Right lobe of liver (tissue), 6 donors: ENCODE data around the gene SCARF2. TPM values are rescaled to one million over a fixed set of nuclear protein-coding genes. Genes with fewer than 3 reads are reported as not detected.

ENCODE experiments used
- ATAC-seq, 4 donors: fragments of 200-7000 bp; cut with Tn5 transposase; one replicate each; pipeline ENCODE4 v1.9.1; 2020; ENCODE audit warnings: mild to moderate bottlenecking in 4 of 4, moderate library complexity in 4 of 4
- DNase-seq, 3 donors: peaks; one replicate each; pipeline ENCODE4 v3.0.0-alpha.2; 2020
- H3K27ac ChIP-seq, 3 donors: fragments of 200-600 bp; one replicate each; pipeline ENCODE4 v1.8.0; 2022
- H3K27me3 ChIP-seq, 2 donors: fragments of 200-600 bp; one replicate each; pipeline ENCODE4 v1.8.0; 2022
- H3K36me3 ChIP-seq, 4 donors: fragments of 200-600 bp; sonication (generic) in 1 of 4; one replicate each; pipeline versions ENCODE4 v1.5.1 to v1.8.0; 2017 to 2022; ENCODE audit warnings: control low read depth in 1 of 4
- H3K4me1 ChIP-seq, 4 donors: fragments of 200-600 bp; sonication (generic) in 1 of 4; one replicate each; pipeline versions ENCODE4 v1.5.1 to v1.8.0; 2017 to 2022; ENCODE audit warnings: control low read depth in 1 of 4
- H3K4me3 ChIP-seq, 3 donors: fragments of 200-600 bp; one replicate each; pipeline ENCODE4 v1.8.0; 2022
- H3K9me3 ChIP-seq, 4 donors: fragments of 200-600 bp; sonication (generic) in 1 of 4; one replicate each; pipeline versions ENCODE4 v1.5.1 to v1.8.0; 2017 to 2022; ENCODE audit warnings: control low read depth in 1 of 4
- POLR2A ChIP-seq: fragments of 450-650 bp; IDR thresholded peaks from one replicate; pipeline ENCODE4 v1.6.1; 2017; ENCODE audit warnings: antibody characterized with exemption, mild to moderate bottlenecking
- WGBS: methylation state at CpG from one replicate; pipeline ENCODE4 v1.1.6; 2018; ENCODE audit warnings: low coverage, low lambda C conversion rate; ENCODE audit not compliant: insufficient coverage; ENCODE audit errors: missing lambda C conversion rate; 5-methylcytosine and 5-hydroxymethylcytosine counted together
- intact Hi-C, 2 donors: fragments of 100-400 bp; cut with DNase I; formaldehyde crosslinking; loops; one replicate each; pipeline versions ENCODE4 v1.11.2 to v1.14.1; 2022
- total RNA-seq, 6 experiments: library from RNA; depleted of rRNA in 2 of 6; stranded (reverse); fragments of >200 nt in 2 of 6; fragmentation: NEBNext Ultra II Directional in 3 of 6; extraction: Animal tissue kit (Norgen Biotek cat#: 25700) in 3 of 6; gene quantifications; one replicate each; pipeline versions ENCODE4 v1.1.0 to v1.2.4, GENCODE V29; 2016 to 2023
- TF ChIP-seq, protein P1 (sequence below), 4 donors: fragments of 200-600 bp in 3 of 4; fragments of 450-650 bp in 1 of 4; IDR thresholded peaks; one replicate each; pipeline versions ENCODE4 v1.5.1 to v1.8.0; 2016 to 2022; ENCODE audit warnings: antibody characterized with exemption in 4 of 4, mild to moderate bottlenecking in 2 of 4
- donor health status: DM: no; HTN: yes; CAD: no.
- donor health status: DM: no; HTN: no; CAD: no.
- donor health status: DM: no; HTN: no; CAD: no.
- donor health status: DM: no; HTN: yes; CAD: no.
- donor health status: DM: no; HTN: yes; CAD: no.

The SCARF2 gene
- total RNA-seq, 6 experiments from 2014 or later = 1.1 to 3.4 (median 1.8) TPM

DNA sequence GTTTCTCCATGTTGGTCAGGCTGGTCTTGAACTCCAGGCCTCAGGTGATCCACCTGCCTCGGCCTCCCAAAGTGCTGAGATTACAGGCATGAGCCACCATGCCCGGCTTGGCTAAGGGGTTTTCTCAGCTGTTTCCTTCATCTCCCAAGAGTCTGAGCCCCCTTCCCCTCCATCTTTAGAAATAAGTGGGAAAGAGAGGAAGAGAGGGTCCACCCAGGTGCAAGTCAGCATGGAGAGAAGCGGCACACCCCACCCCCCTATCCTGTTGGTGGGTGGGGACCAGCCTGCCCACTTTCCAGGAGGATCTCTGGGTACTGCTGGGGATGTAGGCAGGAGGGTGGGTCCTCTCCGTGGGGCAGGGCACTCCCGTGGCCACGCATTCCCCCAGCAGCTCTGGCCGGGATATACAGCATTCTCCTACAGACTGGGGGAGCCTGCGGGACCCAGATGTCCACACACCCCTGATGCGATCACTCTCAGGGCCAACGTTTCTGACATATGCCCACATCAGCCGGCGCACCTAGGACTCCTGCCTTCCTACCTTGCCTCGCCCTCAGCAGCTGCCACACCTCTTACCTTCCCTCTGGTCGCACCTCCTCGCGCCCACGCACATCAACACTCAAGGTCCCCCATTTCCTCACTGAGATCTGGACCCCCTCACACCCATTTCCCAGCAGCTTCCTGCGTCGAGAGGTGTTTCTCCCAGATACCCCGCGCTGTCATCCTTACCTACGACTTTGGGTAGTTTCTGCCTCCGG lies 8.9 kb downstream of the SCARF2 start:
- Histone ChIP-seq H3K27me3 (peaks cover 0 to 6% of the 10 kb centered on the region in 2 donors), H3K4me3 (peak overlapping the region in 1 of 3 donors; percentile 43), H3K36me3 (no peaks in the 10 kb centered on the region), H3K4me1 (peaks cover 0 to 29% (median 0%) of the 10 kb centered on the region in 4 donors), H3K27ac (no peak overlapping the region), H3K9me3 (no peaks in the 10 kb centered on the region)
- TF ChIP-seq POLR2A = no peak
- intact Hi-C loops = no loop called here
- no peak for ATAC-seq
- WGBS = 68% methylated on average over 16 of the region's 23 CpGs
- DNase-seq = no peak

DNA sequence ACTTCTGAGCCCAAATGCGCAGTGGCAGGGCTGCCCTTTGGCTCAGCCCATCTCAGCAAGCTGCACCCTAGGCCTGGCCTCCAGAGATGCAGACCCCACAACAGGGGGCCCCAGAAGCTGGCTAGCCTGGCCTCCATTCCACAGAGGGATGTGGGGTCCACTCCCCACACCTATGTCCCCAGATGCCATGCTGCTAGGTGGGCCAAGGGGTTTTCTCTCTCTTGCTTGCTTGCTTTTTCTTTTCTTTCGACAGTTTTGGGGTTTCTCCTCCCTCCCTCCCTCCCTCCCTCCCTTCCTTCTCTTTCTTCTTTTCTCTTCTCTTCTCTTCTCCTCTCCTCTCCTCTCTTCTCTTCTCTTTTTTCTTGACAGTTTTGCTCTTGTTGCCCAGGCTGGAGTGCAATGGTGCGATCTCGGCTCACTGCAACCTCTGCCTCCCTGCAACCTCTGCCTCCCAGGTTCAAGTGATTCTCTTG lies 9.6 kb downstream of the SCARF2 start:
- peaks cover 0 to 36% (median 0%) of the 10 kb centered on the region in 4 donors for H3K4me1 ChIP-seq
- no peak overlapping the region for H3K27ac ChIP-seq
- no peak overlapping the region for H3K4me3 ChIP-seq
- no peak for DNase-seq
- intact Hi-C loops = no loop called here
- TF ChIP-seq, protein P1, sequence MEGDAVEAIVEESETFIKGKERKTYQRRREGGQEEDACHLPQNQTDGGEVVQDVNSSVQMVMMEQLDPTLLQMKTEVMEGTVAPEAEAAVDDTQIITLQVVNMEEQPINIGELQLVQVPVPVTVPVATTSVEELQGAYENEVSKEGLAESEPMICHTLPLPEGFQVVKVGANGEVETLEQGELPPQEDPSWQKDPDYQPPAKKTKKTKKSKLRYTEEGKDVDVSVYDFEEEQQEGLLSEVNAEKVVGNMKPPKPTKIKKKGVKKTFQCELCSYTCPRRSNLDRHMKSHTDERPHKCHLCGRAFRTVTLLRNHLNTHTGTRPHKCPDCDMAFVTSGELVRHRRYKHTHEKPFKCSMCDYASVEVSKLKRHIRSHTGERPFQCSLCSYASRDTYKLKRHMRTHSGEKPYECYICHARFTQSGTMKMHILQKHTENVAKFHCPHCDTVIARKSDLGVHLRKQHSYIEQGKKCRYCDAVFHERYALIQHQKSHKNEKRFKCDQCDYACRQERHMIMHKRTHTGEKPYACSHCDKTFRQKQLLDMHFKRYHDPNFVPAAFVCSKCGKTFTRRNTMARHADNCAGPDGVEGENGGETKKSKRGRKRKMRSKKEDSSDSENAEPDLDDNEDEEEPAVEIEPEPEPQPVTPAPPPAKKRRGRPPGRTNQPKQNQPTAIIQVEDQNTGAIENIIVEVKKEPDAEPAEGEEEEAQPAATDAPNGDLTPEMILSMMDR (IDR thresholded peaks at IDR 0.05) = no peak
- no peak for TF ChIP-seq POLR2A
- H3K9me3 ChIP-seq = no peaks in the 10 kb centered on the region
- no peak for ATAC-seq
- H3K27me3 ChIP-seq = peaks cover 0 to 6% of the 10 kb centered on the region in 2 donors
- 90% methylated on average over 2 of the region's 4 CpGs for WGBS
- no peaks in the 10 kb centered on the region for H3K36me3 ChIP-seq

DNA sequence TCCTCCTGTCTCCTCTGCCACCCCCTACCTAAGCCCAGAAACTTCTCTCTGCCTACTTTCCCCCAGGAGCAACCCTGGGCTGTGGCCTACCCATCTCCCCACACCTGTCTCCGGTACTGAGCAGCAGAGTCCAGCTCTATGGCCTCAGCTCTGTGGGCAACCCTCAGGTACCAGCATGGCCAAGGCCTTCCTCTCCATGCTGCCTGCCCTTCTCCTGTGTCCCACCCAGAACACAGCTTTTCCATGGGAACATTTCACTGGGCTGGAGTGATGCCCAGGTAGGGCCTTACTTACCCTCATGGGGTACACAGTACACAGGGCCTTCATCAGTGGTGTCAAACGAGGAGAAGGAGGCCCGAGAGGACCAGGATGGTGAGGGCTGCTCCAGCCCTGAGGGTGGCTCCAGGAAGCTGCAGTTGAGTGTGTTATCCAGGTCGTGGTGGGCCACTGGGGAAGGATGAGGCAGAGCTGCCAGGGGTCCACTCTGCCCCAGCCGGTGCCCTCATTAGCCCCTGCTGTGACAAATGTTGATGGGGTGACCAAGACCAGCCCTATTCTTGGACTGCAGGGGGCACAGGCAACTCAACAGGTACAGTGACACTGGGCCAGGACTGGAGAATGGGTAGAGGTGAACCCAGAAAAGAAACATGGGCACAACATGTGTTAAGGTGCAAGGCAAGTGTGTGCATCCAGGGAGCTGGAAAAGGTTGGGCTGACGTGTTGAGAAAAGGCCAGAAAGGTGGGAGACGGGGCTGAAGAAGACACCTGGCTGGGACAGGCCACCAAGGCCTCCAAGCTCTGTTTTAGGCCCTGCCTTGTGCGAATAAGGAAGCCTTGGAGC lies 10.3 kb downstream of the SCARF2 start:
- TF ChIP-seq, protein P1 (IDR thresholded peaks at IDR 0.05) = no peak
- no peak for TF ChIP-seq POLR2A
- Histone ChIP-seq H3K27me3 (peaks cover 0 to 6% of the 10 kb centered on the region in 2 donors), H3K4me3 (no peak overlapping the region), H3K4me1 (peaks cover 0 to 36% (median 0%) of the 10 kb centered on the region in 4 donors), H3K9me3 (no peaks in the 10 kb centered on the region), H3K36me3 (no peaks in the 10 kb centered on the region), H3K27ac (no peak overlapping the region)
- WGBS = 75% methylated on average over 1 of the region's 8 CpGs
- DNase-seq (no peak), ATAC-seq (no peak)
- intact Hi-C loops = no loop called here

DNA sequence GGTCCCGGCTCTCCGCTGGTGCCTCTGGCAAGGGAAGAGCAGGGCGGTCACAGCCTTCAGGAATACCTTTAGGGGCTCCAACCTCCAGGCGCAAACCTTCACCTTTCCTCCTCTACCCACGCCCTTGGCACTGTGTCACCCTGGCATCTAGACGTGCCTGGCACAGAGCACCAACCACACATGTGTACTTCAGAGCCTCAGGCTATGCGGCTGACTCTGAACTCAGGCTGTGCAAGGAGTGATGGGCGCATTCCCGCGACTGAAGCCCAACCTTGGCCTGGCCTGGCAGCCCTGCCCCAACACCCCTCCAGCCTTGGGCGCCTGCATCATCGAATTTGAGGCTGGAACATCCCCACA lies 11.4 kb downstream of the SCARF2 start:
- Histone ChIP-seq H3K36me3 (no peaks in the 10 kb centered on the region), H3K4me1 (peaks cover 0 to 34% (median 0%) of the 10 kb centered on the region in 4 donors), H3K27ac (no peak overlapping the region), H3K9me3 (no peaks in the 10 kb centered on the region), H3K27me3 (peaks cover 0 to 6% of the 10 kb centered on the region in 2 donors), H3K4me3 (no peak overlapping the region)
- intact Hi-C loops = no loop called here
- DNase-seq (no peak), ATAC-seq (no peak)
- TF ChIP-seq POLR2A = no peak
- TF ChIP-seq, protein P1 (IDR thresholded peaks at IDR 0.05) = no peak
- WGBS = 18% methylated on average over 3 of the region's 12 CpGs
